ENCODE data around the gene SLC26A11. TPM values are rescaled to one million over a fixed set of nuclear protein-coding genes. Genes with fewer than 3 reads are reported as not detected.

SLC26A11 gene
- polyA plus RNA-seq, 1 donor (not counting 4 experiments of a cell fraction or from before 2014, with no cell fraction given), result 2.2 TPM

DNA sequence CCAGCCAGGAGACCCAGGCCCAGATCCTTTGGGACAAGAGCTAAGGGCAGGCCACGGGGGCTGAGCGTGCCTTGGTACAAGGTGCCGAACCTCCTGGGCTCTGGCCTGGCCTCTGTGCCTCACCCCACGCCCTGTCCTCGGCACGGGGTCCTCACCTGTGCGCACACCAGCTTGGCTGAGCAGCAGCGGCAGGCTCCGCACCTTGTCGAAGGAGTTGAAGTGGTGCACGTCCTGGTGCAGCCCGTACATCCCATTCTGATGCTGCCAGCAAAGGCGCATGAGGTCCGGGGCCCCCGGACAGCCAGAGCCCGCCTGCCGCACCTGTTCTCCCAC lies 5.4 kb upstream of the SLC26A11 start:
- no peak overlapping the region for H3K4me3 ChIP-seq (ENCODE audit: control insufficient read depth in 2 of 3, extremely low read depth in 1 of 3, insufficient read depth in 2 of 3, low read depth in 1 of 3, low read length in 3 of 3)
- no peak overlapping the region for H3K9ac ChIP-seq (ENCODE audit: control insufficient read depth, extremely low read depth, insufficient read depth, low read length)
- H4K20me1 ChIP-seq (ENCODE audit: control insufficient read depth, extremely low read depth, insufficient read depth, low read length), result no peaks in the 10 kb centered on the region
- dilution Hi-C loops (cut with MboI; ENCODE audit: extremely low pct_ligation_motif_present, low sequenced_read_pairs), result no loop called here
- FAIRE-seq (no peak), DNase-seq (ENCODE audit: low read depth, low spot score) (no peak)
- peaks cover 6% of the 10 kb centered on the region for H3K4me1 ChIP-seq (ENCODE audit: control insufficient read depth, extremely low read depth, insufficient read depth, low read length)
- H3K27me3 ChIP-seq (ENCODE audit: control insufficient read depth, extremely low read depth, insufficient read depth, low read length), result no peaks in the 10 kb centered on the region
- no peak overlapping the region for H3K27ac ChIP-seq (ENCODE audit: control insufficient read depth, insufficient read depth, low read length)
- H3K9me3 ChIP-seq (ENCODE audit: control insufficient read depth, low read depth, low read length), result no peaks in the 10 kb centered on the region
- no peaks in the 10 kb centered on the region for H3K79me2 ChIP-seq (ENCODE audit: control insufficient read depth, insufficient read depth, low read length)
- TF ChIP-seq EZH2 (IDR thresholded peaks at IDR 0.05; ENCODE audit: low read length), result no peak
- TF ChIP-seq CTCF (optimal IDR thresholded peaks at IDR 0.05 in 1 of 3, IDR thresholded peaks at IDR 0.05 in 1 of 3, conservative IDR thresholded peaks at IDR 0.05 in 1 of 3; ENCODE audit: extremely low read depth in 1 of 3, insufficient read depth in 2 of 3, low read length in 3 of 3), result no peak
- no peak overlapping the region for H2AFZ ChIP-seq (ENCODE audit: control insufficient read depth, low read length)
- H3K9me1 ChIP-seq (ENCODE audit: control insufficient read depth, extremely low read depth, insufficient read depth, low read length), result no peaks in the 10 kb centered on the region
- H3K36me3 ChIP-seq (ENCODE audit: control insufficient read depth in 2 of 2, extremely low read depth in 1 of 2, insufficient read depth in 2 of 2, low read length in 2 of 2), result peaks cover 5 to 6% of the 10 kb centered on the region in 2 experiments
- H3K4me2 ChIP-seq (ENCODE audit: control insufficient read depth, extremely low read depth, insufficient read depth, low read depth, low read length), result no peak overlapping the region

DNA sequence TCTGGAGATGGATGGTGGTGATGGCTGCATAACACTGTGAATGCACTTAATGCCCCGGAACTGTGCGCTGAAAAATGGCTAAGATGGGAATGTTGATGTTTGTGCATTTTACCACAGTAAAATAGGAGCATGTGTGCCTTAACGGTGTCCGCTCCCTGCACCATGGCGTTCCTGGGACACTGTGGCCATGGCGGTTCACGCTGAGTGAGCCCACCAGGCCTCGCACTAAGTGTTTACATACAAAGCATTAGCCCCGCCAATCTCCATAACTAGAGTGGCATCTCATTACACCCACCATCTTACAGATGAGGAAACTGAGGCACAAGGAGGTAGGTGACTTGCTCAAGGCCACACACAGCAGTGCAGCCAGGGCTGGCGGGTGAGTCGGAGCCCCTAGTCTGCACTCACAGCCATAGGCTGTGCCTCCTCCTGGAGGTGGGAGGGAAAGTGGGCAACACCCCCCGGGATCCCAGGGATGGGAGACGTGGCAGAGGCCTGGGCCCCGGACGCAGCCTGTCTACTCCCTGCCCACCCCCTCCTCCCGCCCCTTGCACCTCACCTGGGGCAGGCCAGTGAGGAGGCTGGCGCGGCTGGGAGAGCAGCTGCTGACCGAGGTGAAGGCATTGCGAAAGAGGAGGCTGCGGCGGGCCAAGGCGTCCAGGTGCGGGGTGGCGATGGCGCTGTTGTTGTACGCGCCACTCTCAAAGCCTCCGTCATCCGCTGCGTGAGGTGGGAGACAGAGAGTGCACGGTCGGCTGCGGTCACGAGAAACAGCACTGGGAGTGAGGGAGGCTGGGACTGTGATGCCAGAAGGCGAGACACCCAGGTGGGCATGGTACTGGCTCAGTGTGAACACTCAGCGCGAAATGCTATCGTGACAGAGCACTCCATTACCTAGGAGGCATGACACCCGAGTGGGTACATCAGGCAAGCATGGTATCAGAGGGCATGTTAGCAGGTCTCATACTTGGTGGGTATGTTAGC lies 3.5 kb upstream of the SLC26A11 start:
- H3K4me3 ChIP-seq (ENCODE audit: control insufficient read depth in 2 of 3, extremely low read depth in 1 of 3, insufficient read depth in 2 of 3, low read depth in 1 of 3, low read length in 3 of 3), result no peak overlapping the region
- H3K79me2 ChIP-seq (ENCODE audit: control insufficient read depth, insufficient read depth, low read length), result no peaks in the 10 kb centered on the region
- dilution Hi-C loops (cut with MboI; ENCODE audit: extremely low pct_ligation_motif_present, low sequenced_read_pairs), result no loop called here
- no peak for FAIRE-seq
- TF ChIP-seq CTCF (optimal IDR thresholded peaks at IDR 0.05 in 1 of 3, IDR thresholded peaks at IDR 0.05 in 1 of 3, conservative IDR thresholded peaks at IDR 0.05 in 1 of 3; ENCODE audit: extremely low read depth in 1 of 3, insufficient read depth in 2 of 3, low read length in 3 of 3) (no peak), EZH2 (IDR thresholded peaks at IDR 0.05; ENCODE audit: low read length) (no peak)
- H3K4me1 ChIP-seq (ENCODE audit: control insufficient read depth, extremely low read depth, insufficient read depth, low read length), result peaks cover 7% of the 10 kb centered on the region
- H3K27me3 ChIP-seq (ENCODE audit: control insufficient read depth, extremely low read depth, insufficient read depth, low read length), result no peaks in the 10 kb centered on the region
- H3K36me3 ChIP-seq (ENCODE audit: control insufficient read depth in 2 of 2, extremely low read depth in 1 of 2, insufficient read depth in 2 of 2, low read length in 2 of 2), result peaks cover 3% of the 10 kb centered on the region in 2 experiments
- no peak overlapping the region for H3K9ac ChIP-seq (ENCODE audit: control insufficient read depth, extremely low read depth, insufficient read depth, low read length)
- H3K9me1 ChIP-seq (ENCODE audit: control insufficient read depth, extremely low read depth, insufficient read depth, low read length), result no peaks in the 10 kb centered on the region
- H3K9me3 ChIP-seq (ENCODE audit: control insufficient read depth, low read depth, low read length), result no peaks in the 10 kb centered on the region
- H4K20me1 ChIP-seq (ENCODE audit: control insufficient read depth, extremely low read depth, insufficient read depth, low read length), result no peaks in the 10 kb centered on the region
- no peak overlapping the region for H3K27ac ChIP-seq (ENCODE audit: control insufficient read depth, insufficient read depth, low read length)
- no peak overlapping the region for H2AFZ ChIP-seq (ENCODE audit: control insufficient read depth, low read length)
- no peak for DNase-seq (ENCODE audit: low read depth, low spot score)
- no peak overlapping the region for H3K4me2 ChIP-seq (ENCODE audit: control insufficient read depth, extremely low read depth, insufficient read depth, low read depth, low read length)
